ENCODE data around the gene DIP2C. TPM values are rescaled to one million over a fixed set of nuclear protein-coding genes. Genes with fewer than 3 reads are reported as not detected.
"Not testable (repeated sequence)": the region's sequence is repeated elsewhere in the genome, so short reads cannot be mapped to it uniquely, and the experiment has no call there.

The DIP2C gene
- total and polyA plus RNA-seq, 8 donors: 2.4 to 40.1 (median 21.0) TPM

DNA sequence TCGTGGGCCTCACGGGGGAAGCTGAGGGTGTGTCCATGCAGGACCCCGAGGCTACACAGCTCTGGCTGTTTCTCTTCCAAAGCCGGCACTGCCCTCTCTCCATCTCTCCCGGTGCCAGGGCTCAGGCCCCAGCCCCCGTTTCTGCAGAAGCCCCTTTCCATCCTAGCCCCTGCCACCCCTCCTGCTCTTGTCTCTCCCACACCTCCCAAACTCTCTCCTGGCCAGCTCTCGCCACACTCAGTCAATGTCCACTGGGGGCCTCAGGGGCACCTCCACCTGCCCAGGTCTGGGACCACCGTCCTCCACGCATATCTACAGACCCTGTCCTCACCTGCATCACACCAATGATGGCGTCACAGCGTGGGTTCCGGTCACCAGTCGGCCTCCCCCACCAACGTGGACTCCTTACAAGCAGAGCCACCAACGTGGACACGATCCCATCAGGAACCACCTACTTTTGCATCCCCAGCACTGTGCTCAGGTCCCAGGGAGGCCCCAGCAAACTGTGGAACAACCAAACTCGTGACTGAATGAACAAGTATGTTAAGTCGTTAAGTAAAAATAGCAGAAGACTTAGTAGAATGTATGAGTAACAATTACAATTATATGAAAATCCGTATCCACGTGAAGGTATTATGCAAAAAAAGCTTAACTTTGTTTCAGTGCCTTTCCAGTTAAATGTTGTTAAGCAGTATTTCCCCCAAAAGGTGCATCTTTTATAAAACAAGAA, 38.4 kb downstream of the DIP2C start:
- no peak for TF ChIP-seq EP300 (IDR thresholded peaks at IDR 0.05)
- TF ChIP-seq POLR2A (IDR thresholded peaks at IDR 0.05): no peak
- TF ChIP-seq POLR2AphosphoS5 (IDR thresholded peaks at IDR 0.05): no peak
- TF ChIP-seq, protein P1, sequence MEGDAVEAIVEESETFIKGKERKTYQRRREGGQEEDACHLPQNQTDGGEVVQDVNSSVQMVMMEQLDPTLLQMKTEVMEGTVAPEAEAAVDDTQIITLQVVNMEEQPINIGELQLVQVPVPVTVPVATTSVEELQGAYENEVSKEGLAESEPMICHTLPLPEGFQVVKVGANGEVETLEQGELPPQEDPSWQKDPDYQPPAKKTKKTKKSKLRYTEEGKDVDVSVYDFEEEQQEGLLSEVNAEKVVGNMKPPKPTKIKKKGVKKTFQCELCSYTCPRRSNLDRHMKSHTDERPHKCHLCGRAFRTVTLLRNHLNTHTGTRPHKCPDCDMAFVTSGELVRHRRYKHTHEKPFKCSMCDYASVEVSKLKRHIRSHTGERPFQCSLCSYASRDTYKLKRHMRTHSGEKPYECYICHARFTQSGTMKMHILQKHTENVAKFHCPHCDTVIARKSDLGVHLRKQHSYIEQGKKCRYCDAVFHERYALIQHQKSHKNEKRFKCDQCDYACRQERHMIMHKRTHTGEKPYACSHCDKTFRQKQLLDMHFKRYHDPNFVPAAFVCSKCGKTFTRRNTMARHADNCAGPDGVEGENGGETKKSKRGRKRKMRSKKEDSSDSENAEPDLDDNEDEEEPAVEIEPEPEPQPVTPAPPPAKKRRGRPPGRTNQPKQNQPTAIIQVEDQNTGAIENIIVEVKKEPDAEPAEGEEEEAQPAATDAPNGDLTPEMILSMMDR (IDR thresholded peaks at IDR 0.05): no peak
- peak overlapping the region; percentile 32 to 42 (median 39) for H3K4me3 ChIP-seq
- no peak for DNase-seq
- WGBS, 5 donors: 70 to 82% (median 75%) methylated on average over 20 of the region's 20 CpGs
- intact Hi-C loops (cut with DNase I; ENCODE audit: low total_unique reads): no loop called here
- H3K27me3 ChIP-seq: no peaks in the 10 kb centered on the region
- H3K27ac ChIP-seq: peak overlapping the region; percentile 87 to 95 (median 92)
- H3K4me1 ChIP-seq: peaks cover 19 to 58% (median 42%) of the 10 kb centered on the region in 4 donors
- H3K9me3 ChIP-seq: no peaks in the 10 kb centered on the region
- peaks cover 0 to 4% (median 0%) of the 10 kb centered on the region in 4 donors for H3K36me3 ChIP-seq

DNA sequence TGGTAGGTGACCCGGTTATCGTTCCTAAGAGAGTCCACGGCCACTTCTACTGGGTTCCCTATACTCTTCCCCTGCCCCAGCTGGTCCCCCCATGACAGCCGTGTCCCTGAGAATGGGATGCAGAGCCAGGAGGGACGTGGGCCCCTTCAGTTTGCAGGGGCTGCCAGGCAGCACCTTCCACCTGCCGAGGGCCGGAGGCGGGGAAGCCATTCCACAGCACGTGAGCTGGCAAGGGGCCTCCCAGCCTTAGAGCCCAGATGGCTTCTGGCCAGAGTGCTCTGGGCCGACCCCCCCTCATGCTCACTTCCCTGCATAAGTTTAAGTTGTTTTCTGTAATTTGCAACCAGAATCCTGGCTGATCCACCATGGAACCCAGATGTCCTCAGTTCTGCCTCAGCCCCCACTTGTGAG, 39.0 kb downstream of the DIP2C start:
- H3K36me3 ChIP-seq: peaks cover 0 to 4% (median 0%) of the 10 kb centered on the region in 4 donors
- peaks cover 19 to 58% (median 42%) of the 10 kb centered on the region in 4 donors for H3K4me1 ChIP-seq
- H3K9me3 ChIP-seq: no peaks in the 10 kb centered on the region
- peak overlapping the region; percentile 87 to 95 (median 92) for H3K27ac ChIP-seq
- WGBS, 5 donors: 27 to 71% (median 33%) methylated on average over 5 to 10 of the region's 10 CpGs
- peak; percentile 57 to 76 for DNase-seq
- intact Hi-C loops (cut with DNase I; ENCODE audit: low total_unique reads): no loop called here
- no peaks in the 10 kb centered on the region for H3K27me3 ChIP-seq
- peak overlapping the region; percentile 32 to 42 (median 39) for H3K4me3 ChIP-seq
- TF ChIP-seq, protein P1 (IDR thresholded peaks at IDR 0.05): no peak

DNA sequence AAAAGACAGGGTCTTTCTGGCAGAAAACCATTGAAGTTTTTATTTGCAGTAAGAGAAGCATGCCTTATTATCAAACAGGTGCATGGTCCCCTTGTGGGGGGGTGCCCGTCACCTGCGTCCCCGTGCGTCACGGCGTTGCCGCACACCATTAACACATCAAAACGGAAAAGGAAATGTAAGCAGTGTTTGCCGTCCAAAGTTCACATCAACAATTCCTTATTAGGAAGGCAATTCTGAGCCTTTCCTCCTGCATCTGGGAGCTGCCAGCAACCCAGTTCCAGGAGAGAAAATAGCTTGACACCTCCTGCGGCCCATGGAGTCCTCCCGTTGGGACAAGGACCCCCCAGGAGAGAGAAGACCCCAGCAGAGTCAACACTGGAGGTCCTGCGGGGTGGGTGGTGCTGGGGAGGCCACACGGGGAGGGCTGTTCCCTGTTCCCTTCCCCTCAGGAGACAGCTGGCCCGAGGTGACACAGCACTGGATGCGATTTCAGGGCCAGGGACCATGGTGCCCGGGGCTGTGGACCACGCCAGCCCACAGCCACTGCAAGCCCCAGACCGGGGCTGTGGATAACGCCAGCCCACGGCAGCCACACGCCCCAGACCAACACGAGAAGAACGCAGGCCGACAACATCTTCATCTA, 39.5 kb downstream of the DIP2C start:
- DNase-seq: peak; percentile 87 to 96
- no peaks in the 10 kb centered on the region for H3K27me3 ChIP-seq
- peaks cover 0 to 5% (median 1%) of the 10 kb centered on the region in 4 donors for H3K36me3 ChIP-seq
- TF ChIP-seq POLR2AphosphoS5 (IDR thresholded peaks at IDR 0.05): peak; percentile 82 to 96 (median 92)
- TF ChIP-seq, protein P1 (IDR thresholded peaks at IDR 0.05): no peak
- TF ChIP-seq EP300 (IDR thresholded peaks at IDR 0.05): peak; percentile 98
- peak in 2 of 4 donors; percentile 57 to 73 for TF ChIP-seq POLR2A (IDR thresholded peaks at IDR 0.05)
- H3K9me3 ChIP-seq: peaks cover 0 to 4% (median 3%) of the 10 kb centered on the region in 4 donors
- H3K4me3 ChIP-seq: peak overlapping the region; percentile 32 to 42 (median 39)
- peak overlapping the region; percentile 87 to 95 (median 92) for H3K27ac ChIP-seq
- intact Hi-C loops (cut with DNase I; ENCODE audit: low total_unique reads): no loop called here
- peaks cover 19 to 53% (median 39%) of the 10 kb centered on the region in 4 donors for H3K4me1 ChIP-seq
- WGBS, 5 donors: 22 to 33% (median 33%) methylated on average over 20 to 24 of the region's 24 CpGs

DNA sequence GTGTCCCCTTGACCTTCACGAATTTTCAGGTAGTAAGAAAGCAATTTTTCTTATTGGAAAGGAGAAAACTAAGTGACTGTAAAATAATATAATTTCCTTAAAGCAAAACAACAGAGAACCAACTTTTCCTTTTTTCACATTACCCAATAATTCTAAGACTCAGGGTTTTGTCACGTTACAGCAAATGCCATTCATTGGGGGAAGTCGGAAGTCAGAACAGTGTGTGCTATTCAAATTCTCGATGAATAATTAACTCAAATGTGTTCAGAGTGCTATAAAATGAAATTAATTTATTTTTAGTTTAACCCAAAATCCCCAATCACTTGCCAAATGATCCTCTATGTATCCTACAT, 40.0 kb downstream of the DIP2C start:
- H3K9me3 ChIP-seq: peaks cover 0 to 9% (median 7%) of the 10 kb centered on the region in 4 donors
- intact Hi-C loops (cut with DNase I; ENCODE audit: low total_unique reads): no loop called here
- H3K4me1 ChIP-seq: peaks cover 18 to 48% (median 34%) of the 10 kb centered on the region in 4 donors
- H3K27me3 ChIP-seq: no peaks in the 10 kb centered on the region
- H3K27ac ChIP-seq: peak overlapping the region; percentile 10 to 95 (median 92)
- TF ChIP-seq POLR2AphosphoS5 (IDR thresholded peaks at IDR 0.05) (no peak), POLR2A (IDR thresholded peaks at IDR 0.05) (no peak), EP300 (IDR thresholded peaks at IDR 0.05) (no peak)
- TF ChIP-seq, protein P1 (IDR thresholded peaks at IDR 0.05): no peak
- WGBS, 5 donors: 39 to 54% (median 52%) methylated on average over 4 of the region's 4 CpGs
- peak overlapping the region in 3 of 4 donors; percentile 32 to 40 (median 38) for H3K4me3 ChIP-seq
- peaks cover 0 to 8% (median 2%) of the 10 kb centered on the region in 4 donors for H3K36me3 ChIP-seq
- no peak for DNase-seq

DNA sequence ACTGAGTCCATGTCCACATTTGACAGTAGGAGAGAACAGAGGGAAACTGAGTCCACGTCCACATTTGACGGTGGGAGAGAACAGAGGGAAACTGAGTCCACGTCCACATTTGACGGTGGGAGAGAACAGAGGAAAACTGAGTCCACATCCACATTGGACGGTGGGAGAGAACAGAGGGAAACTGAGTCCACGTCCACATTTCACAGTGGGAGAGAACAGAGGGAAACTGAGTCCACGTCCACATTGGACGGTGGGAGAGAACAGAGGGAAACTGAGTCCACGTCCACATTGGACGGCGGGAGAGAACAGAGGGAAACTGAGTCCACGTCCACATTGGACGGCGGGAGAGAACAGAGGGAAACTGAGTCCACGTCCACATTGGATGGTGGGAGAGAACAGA, 42.4 kb downstream of the DIP2C start:
- H3K36me3 ChIP-seq; H3K27me3 ChIP-seq; intact Hi-C loops (cut with DNase I; ENCODE audit: low total_unique reads); DNase-seq; H3K4me3 ChIP-seq: not testable (repeated sequence)
- H3K9me3 ChIP-seq: peaks cover 0 to 13% (median 8%) of the 10 kb centered on the region in 4 donors
- WGBS, 5 donors: 89 to 97% (median 93%) methylated on average over 15 of the region's 15 CpGs
- H3K27ac ChIP-seq: peak overlapping the region in 2 of 5 donors; percentile 4 to 92
- peaks cover 15 to 34% (median 25%) of the 10 kb centered on the region in 4 donors for H3K4me1 ChIP-seq

Data from stomach (tissue), 9 donors.